Activated naive CD8-positive, alpha-beta T cell treated with anti-CD3 and anti-CD28 coated beads for 36 hours (primary cell): ENCODE data around the gene AFMID. TPM values are rescaled to one million over a fixed set of nuclear protein-coding genes. Genes with fewer than 3 reads are reported as not detected.

Experiments used
- DNase-seq: peaks from one replicate; pipeline ENCODE4 v3.0.0; 2021
- H3K27ac Mint-ChIP-seq: one replicate; pipeline ENCODE4 v1.8.0; 2022; ENCODE audit warnings: mild to moderate bottlenecking, moderate library complexity, mixed read lengths
- H3K27me3 Mint-ChIP-seq: one replicate; pipeline ENCODE4 v1.8.0; 2022; ENCODE audit warnings: mild to moderate bottlenecking, mixed read lengths
- H3K36me3 Mint-ChIP-seq: one replicate; pipeline ENCODE4 v1.8.0; 2021; ENCODE audit warnings: mild to moderate bottlenecking, mixed read lengths
- H3K4me1 Mint-ChIP-seq: one replicate; pipeline ENCODE4 v1.8.0; 2021; ENCODE audit warnings: mixed read lengths
- H3K4me3 Mint-ChIP-seq: one replicate; pipeline ENCODE4 v1.8.0; 2022; ENCODE audit warnings: mild to moderate bottlenecking, moderate library complexity, mixed read lengths
- H3K9me3 Mint-ChIP-seq: one replicate; pipeline ENCODE4 v1.8.0; 2022; ENCODE audit warnings: mixed read lengths
- total RNA-seq, 2 experiments: library from RNA; stranded (reverse); gene quantifications; one replicate each; pipeline ENCODE4 v1.2.3, GENCODE V29; 2021

Gene AFMID
- total RNA-seq, 2 experiments from 2014 or later: 32.7 to 36.2 TPM

DNA sequence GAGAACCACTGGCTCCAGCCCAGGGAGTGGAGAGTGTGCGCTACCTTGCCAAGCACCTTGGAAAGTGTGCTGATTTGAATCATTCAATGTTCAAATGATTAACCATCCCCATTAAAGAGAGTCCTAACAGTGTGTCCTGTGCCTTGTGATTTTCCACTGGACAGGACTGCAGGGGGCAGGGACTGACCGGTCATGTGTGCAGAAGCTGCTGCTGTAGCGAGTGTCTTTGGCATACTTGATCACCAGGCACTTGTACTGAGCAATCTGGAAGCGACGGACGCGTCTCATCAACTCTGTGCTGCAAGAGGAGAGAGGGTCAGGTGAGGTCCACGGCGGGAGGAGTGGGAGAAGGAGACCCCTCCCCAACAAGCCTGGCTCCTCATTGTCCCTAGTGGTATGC lies 2.3 kb upstream of the AFMID start:
- Mint-ChIP-seq H3K4me1 (peaks cover 18% of the 10 kb centered on the region), H3K27ac (no peak overlapping the region), H3K27me3 (no peaks in the 10 kb centered on the region), H3K9me3 (no peaks in the 10 kb centered on the region), H3K36me3 (peaks cover 40% of the 10 kb centered on the region), H3K4me3 (peak overlapping the region; percentile 88)
- no peak for DNase-seq

DNA sequence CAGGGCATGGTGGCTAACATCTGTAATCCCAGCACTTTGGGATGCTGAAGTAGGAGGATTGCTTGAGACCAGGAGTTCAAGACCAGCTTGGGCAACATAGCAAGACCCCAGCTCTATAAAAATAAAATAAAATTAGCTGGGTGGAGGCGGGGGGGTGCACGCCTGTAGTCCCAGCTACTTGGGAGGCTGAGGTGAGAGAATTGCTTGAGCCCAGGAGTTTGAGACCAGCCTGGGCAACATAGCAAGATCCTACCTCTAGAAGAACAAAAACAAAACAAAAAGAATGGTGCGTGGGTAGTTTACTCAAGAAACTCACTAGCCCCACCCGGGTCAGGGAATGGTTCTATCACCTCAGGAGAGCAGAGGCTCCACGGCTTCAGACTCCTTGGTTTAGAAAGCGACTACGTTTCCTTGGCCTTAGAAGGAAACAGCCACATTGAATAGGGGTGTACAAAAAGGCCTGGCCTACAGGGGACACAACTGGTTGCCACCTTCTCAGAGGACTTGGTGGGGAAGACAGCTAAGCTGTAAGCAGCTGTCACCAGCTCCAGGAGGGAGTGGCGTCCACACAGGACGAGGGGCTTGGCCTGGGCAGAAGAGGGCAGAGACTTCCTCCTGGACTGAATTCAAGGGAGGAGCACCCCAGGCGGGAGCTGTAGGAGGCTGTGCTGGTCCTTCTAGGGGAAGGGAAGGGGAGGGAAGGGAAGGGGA lies 1.0 kb upstream of the AFMID start:
- Mint-ChIP-seq H3K4me1 (peaks cover 13% of the 10 kb centered on the region), H3K27ac (peak overlapping the region; percentile 81), H3K27me3 (no peaks in the 10 kb centered on the region), H3K9me3 (no peaks in the 10 kb centered on the region), H3K4me3 (peak overlapping the region; percentile 88), H3K36me3 (peaks cover 43% of the 10 kb centered on the region)
- DNase-seq: no peak

DNA sequence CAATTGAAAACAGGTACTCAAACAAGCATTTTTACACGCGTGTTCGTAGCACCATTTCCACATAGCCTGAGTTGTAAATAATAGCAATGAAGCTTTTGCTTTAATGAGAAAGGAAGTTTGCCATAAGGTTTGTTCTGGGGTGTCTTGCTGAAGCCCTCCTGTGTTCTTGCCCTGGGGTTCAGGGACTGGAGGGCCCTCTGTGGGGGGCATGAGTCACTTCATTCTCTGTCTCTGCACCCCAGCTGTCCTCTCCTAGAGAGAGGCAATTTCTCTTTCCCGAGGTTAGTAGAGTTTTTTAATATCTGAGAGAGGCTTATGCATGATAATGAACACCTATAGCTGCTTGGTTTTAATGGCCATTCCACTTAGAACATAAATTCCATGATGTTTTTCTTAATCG lies 9.6 kb downstream of the AFMID start:
- no peaks in the 10 kb centered on the region for H3K4me1 Mint-ChIP-seq
- H3K36me3 Mint-ChIP-seq: peaks cover 6% of the 10 kb centered on the region
- no peak for DNase-seq
- no peaks in the 10 kb centered on the region for H3K9me3 Mint-ChIP-seq
- no peak overlapping the region for H3K4me3 Mint-ChIP-seq
- H3K27me3 Mint-ChIP-seq: no peaks in the 10 kb centered on the region
- H3K27ac Mint-ChIP-seq: no peak overlapping the region

DNA sequence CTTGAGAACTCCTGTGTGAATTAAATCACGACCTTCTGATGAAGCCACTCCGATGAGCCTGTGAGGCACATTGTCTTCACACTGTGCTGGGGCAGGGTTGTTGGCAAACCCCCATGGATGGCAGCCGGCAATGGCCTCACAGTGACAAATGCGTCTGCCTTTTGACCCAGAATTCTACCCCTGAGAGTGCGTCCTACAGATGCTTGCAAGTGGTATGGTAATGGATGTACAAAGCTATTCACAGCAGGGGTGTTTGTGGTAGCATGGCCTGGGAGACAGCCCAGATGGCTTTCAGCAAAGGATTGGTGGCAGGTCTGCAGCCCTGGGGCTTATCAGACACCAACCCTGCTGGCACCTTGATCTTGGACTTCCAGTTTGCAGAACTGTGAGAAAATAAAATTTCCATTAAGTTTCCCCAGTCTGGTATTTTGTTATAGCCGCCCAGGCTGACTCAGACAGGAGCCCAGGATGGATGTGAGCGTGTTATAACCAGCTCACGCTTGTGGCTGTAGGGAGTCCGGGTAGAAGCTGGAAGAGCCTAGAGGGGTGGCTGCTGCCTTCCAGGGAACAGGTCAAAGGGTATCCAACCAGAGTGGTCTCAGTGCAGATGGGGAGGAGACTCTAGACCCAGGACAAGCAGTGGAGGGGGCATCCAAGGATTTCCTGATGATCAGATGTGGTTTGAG lies 10.1 kb downstream of the AFMID start:
- DNase-seq: no peak
- H3K4me1 Mint-ChIP-seq: no peaks in the 10 kb centered on the region
- H3K27me3 Mint-ChIP-seq: no peaks in the 10 kb centered on the region
- peaks cover 6% of the 10 kb centered on the region for H3K36me3 Mint-ChIP-seq
- no peak overlapping the region for H3K4me3 Mint-ChIP-seq
- no peak overlapping the region for H3K27ac Mint-ChIP-seq
- no peaks in the 10 kb centered on the region for H3K9me3 Mint-ChIP-seq

DNA sequence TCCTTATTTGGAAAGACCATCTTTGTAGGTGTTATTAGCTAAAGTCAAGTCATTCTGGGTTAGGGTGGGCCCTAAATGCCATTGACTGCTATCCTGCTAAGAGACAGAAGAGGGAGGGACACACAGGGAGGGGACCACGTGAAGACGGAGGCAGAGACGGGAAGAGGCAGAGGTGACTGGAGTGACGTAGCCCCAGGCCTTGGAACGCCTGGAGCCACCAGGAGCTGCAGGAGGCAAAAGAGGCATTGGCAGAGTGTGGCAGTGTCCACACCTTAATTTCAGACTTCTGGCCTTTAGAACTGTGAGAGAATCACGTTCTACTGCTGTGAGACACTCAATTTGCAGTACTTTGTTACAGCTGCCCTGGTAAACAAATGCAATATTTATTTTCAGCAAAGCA lies 13.3 kb downstream of the AFMID start:
- DNase-seq: no peak
- Mint-ChIP-seq H3K4me1 (no peaks in the 10 kb centered on the region), H3K27ac (no peak overlapping the region), H3K36me3 (peaks cover 6% of the 10 kb centered on the region), H3K4me3 (no peak overlapping the region), H3K27me3 (no peaks in the 10 kb centered on the region), H3K9me3 (no peaks in the 10 kb centered on the region)

DNA sequence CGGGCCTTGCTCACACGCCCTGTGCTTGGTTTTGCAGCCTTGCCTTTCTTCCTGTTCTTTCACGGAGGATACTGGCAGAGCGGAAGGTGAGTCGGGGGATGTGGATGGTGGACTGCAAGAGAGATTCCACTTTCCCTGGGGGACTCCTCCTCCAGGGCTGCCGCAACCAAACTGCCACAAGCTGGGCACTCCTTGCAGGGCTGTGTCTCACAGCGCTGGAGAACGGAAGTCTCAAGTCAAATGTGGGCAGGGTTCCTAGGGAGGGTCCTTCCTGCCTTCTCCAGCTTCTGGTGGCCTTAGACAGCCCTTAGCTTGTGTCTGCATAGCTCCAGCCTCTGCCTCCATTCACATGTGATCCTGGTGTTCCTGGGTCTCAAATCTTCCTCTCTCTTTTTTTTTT lies 15.5 kb downstream of the AFMID start:
- Mint-ChIP-seq H3K4me3 (no peak overlapping the region), H3K27me3 (no peaks in the 10 kb centered on the region), H3K4me1 (no peaks in the 10 kb centered on the region), H3K27ac (no peak overlapping the region), H3K36me3 (peaks cover 2% of the 10 kb centered on the region), H3K9me3 (no peaks in the 10 kb centered on the region)
- no peak for DNase-seq

DNA sequence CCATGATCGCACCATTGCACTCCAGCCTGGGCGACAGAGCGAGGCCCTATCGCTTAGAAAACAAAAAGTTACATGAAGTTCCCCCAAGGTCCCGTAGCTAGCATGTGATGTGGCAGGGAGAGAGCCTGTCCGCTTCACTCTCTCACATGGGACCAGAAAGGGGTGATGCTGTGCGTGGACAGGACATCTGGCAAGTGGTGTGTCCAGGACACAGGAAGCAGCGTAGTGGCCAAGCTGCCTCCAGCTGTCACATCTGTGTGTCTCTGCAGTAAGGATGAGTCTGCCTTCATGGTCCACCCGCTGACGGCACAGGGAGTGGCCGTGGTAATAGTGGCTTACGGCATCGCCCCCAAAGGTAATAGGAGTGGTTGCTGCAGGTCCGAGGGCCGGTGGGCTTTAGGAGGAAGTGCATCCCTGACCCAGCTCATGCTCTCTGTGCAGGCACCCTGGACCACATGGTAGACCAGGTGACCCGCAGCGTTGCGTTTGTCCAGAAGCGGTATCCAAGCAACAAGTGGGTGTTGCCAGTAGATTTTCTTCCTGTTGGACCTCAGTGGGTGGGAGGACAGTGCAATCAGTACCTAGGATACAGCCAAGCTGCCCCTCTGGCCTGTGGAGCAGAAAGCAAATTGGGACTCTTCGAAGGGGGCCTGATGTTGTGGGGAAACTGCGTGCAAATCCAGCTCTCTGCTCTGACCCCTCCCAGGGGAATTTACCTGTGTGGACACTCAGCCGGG lies 17.4 kb downstream of the AFMID start:
- no peak overlapping the region for H3K27ac Mint-ChIP-seq
- no peaks in the 10 kb centered on the region for H3K4me1 Mint-ChIP-seq
- no peak overlapping the region for H3K4me3 Mint-ChIP-seq
- H3K27me3 Mint-ChIP-seq: no peaks in the 10 kb centered on the region
- no peaks in the 10 kb centered on the region for H3K9me3 Mint-ChIP-seq
- H3K36me3 Mint-ChIP-seq: no peaks in the 10 kb centered on the region
- DNase-seq: no peak

DNA sequence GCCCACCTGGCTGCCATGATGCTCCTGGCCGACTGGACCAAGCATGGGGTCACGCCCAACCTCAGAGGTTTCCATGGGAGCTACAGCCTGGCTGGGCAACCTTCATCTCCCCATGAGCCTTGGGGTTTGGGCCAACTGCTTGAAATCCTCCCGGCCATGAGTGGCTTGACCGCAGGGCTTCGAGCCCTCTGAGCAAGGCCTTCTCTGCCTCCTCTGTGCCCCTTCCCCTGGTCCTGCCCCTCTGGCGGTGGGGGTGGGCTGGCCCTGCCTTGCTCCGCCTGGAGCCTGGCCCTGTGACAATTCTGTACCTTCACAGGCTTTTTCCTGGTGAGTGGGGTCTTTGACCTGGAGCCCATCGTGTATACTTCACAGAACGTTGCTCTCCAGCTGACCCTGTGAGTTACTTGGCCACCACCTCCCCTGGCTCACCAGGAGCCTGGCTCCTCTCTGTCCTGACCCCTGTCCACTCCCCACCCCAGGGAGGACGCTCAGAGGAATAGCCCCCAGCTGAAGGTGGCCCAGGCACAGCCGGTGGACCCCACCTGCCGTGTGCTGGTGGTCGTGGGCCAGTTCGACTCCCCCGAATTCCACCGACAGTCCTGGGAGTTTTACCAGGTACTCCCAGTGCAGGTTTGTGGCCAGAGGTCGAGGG lies 18.1 kb downstream of the AFMID start:
- DNase-seq: no peak
- H3K4me3 Mint-ChIP-seq: no peak overlapping the region
- H3K27ac Mint-ChIP-seq: no peak overlapping the region
- no peaks in the 10 kb centered on the region for H3K27me3 Mint-ChIP-seq
- no peaks in the 10 kb centered on the region for H3K4me1 Mint-ChIP-seq
- no peaks in the 10 kb centered on the region for H3K36me3 Mint-ChIP-seq
- no peaks in the 10 kb centered on the region for H3K9me3 Mint-ChIP-seq

DNA sequence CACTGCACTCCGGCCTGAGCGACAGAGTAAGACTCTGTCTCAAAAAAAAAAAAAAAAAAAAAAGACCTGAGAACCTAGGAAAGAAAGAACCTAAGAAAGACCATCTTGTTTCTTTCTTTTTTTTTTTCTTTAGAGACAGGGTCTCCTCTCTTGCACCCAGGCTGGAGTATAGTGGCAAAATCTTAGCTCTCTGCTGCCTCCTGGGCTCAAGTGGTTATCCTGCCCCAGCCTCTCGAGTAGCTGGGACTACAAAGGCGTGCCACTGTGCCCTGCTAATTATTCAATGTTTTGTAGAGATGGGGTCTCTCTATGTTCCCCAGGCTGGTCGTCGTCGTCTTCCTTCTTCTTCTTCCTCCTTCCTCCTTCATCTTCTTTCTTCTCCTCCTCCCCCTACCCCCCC lies 19.1 kb downstream of the AFMID start:
- Mint-ChIP-seq H3K4me1 (no peaks in the 10 kb centered on the region), H3K36me3 (no peaks in the 10 kb centered on the region), H3K9me3 (no peaks in the 10 kb centered on the region), H3K27ac (no peak overlapping the region), H3K4me3 (no peak overlapping the region), H3K27me3 (no peaks in the 10 kb centered on the region)
- DNase-seq: no peak

DNA sequence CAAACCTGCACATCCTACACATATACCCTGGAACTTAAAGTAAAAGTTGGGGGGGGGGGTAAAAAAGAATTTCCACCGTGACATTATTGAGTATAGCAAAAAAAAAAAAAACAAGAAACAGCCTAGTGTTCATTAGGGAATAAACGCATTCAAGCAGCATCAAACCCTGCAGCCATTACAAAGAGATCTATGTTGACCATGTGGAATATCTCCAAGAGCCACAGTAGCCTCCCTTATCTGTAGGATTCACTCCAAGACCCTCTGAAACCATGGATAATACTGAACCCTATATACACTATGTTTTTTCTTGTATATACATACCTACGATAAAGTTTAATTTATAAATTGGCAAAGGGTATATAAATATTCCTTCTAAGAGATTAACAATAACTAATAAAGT lies 21.3 kb downstream of the AFMID start:
- no peak overlapping the region for H3K27ac Mint-ChIP-seq
- no peak for DNase-seq
- H3K9me3 Mint-ChIP-seq: no peaks in the 10 kb centered on the region
- no peak overlapping the region for H3K4me3 Mint-ChIP-seq
- H3K27me3 Mint-ChIP-seq: no peaks in the 10 kb centered on the region
- H3K4me1 Mint-ChIP-seq: no peaks in the 10 kb centered on the region
- H3K36me3 Mint-ChIP-seq: no peaks in the 10 kb centered on the region

DNA sequence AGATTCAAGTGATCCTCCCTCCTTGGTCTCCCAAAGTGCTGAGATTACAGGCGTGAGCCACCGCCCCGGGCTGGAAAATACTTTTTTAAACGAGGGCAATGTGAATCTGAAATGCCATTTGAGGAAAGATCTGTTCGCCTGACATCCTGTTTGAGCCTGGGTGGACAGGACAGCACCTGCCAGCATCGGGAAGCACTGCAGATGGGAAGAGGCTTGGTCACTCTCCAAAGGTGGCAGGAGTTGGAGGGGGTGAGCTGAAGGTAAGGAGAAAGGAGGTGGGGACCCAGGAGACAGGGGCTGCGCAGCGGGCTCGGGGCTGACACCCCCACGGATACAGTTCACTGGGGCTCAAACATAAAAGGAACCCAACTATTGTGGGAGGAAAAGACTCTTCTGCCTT lies 22.9 kb downstream of the AFMID start:
- Mint-ChIP-seq H3K27me3 (no peaks in the 10 kb centered on the region), H3K4me1 (no peaks in the 10 kb centered on the region), H3K27ac (no peak overlapping the region), H3K36me3 (peaks cover 5% of the 10 kb centered on the region), H3K9me3 (no peaks in the 10 kb centered on the region), H3K4me3 (no peak overlapping the region)
- DNase-seq: no peak

DNA sequence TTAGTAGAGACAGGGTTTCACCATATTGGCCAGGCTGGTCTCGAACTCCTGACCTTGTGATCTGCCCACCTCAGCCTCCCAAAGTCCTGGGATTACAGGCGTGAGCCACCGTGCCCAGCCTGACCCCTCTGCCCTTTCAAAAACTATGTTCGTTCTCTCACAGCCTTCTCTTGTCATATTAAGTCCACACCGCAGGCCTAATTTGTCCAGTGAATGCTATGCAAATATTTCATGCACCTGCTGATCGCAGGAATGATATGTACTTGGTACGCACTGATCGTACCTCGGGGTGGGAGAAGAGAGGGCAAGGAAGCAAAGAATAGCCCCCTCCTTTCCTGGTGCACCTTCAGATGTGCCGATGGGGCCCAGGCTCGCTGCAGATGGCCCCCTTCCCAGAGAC lies 23.9 kb downstream of the AFMID start:
- Mint-ChIP-seq H3K27ac (no peak overlapping the region), H3K9me3 (no peaks in the 10 kb centered on the region), H3K36me3 (peaks cover 11% of the 10 kb centered on the region), H3K4me3 (no peak overlapping the region), H3K27me3 (no peaks in the 10 kb centered on the region), H3K4me1 (no peaks in the 10 kb centered on the region)
- no peak for DNase-seq

DNA sequence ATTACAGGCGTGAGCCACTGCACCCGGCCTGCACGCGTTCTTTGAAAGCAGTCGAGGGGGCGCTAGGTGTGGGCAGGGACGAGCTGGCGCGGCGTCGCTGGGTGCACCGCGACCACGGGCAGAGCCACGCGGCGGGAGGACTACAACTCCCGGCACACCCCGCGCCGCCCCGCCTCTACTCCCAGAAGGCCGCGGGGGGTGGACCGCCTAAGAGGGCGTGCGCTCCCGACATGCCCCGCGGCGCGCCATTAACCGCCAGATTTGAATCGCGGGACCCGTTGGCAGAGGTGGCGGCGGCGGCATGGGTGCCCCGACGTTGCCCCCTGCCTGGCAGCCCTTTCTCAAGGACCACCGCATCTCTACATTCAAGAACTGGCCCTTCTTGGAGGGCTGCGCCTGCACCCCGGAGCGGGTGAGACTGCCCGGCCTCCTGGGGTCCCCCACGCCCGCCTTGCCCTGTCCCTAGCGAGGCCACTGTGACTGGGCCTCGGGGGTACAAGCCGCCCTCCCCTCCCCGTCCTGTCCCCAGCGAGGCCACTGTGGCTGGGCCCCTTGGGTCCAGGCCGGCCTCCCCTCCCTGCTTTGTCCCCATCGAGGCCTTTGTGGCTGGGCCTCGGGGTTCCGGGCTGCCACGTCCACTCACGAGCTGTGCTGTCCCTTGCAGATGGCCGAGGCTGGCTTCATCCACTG lies 27.0 kb downstream of the AFMID start, which contains the start of gene BIRC5:
Gene BIRC5, plus strand, starts transcription at position 238 of the 690 bp plus-strand sequence. Its CDS starts 64 bp downstream, at position 302.
- H3K4me1 Mint-ChIP-seq: peaks cover 2% of the 10 kb centered on the region
- no peaks in the 10 kb centered on the region for H3K27me3 Mint-ChIP-seq
- H3K9me3 Mint-ChIP-seq: no peaks in the 10 kb centered on the region
- H3K36me3 Mint-ChIP-seq: peaks cover 24% of the 10 kb centered on the region
- DNase-seq: peak; percentile 95
- peak within 1 kb of the TSS; percentile 95 for H3K4me3 Mint-ChIP-seq
- peak within 1 kb of the TSS; percentile 84 for H3K27ac Mint-ChIP-seq

DNA sequence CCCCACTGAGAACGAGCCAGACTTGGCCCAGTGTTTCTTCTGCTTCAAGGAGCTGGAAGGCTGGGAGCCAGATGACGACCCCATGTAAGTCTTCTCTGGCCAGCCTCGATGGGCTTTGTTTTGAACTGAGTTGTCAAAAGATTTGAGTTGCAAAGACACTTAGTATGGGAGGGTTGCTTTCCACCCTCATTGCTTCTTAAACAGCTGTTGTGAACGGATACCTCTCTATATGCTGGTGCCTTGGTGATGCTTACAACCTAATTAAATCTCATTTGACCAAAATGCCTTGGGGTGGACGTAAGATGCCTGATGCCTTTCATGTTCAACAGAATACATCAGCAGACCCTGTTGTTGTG lies 27.5 kb downstream of the AFMID start:
- Mint-ChIP-seq H3K9me3 (no peaks in the 10 kb centered on the region), H3K27me3 (no peaks in the 10 kb centered on the region), H3K4me1 (peaks cover 2% of the 10 kb centered on the region), H3K27ac (peak overlapping the region; percentile 84), H3K36me3 (peaks cover 28% of the 10 kb centered on the region), H3K4me3 (peak overlapping the region; percentile 95)
- DNase-seq: no peak
